DND-41 (cell line): ENCODE data around the gene ZNF213.
A peak's percentile ranks its signal among the peaks of the same experiment; 100 is the strongest.
"Not testable (repeated sequence)": the region's sequence is repeated elsewhere in the genome, so short reads cannot be mapped to it uniquely, and the experiment has no call there.

ENCODE experiments used
- ATAC-seq: fragments of 200-7000 bp; cut with Tn5 transposase; 3 replicates; pipeline ENCODE4 v1.9.1; 2021; ENCODE audit warnings: low read depth; ENCODE audit not compliant: insufficient read depth
- DNase-seq: peaks from one replicate; pipeline ENCODE4 v3.0.0-alpha.2; 2020
- H2AFZ ChIP-seq: 2 replicates; pipeline ENCODE4 v1.6.0; 2012; ENCODE audit warnings: low read depth, low read length
- H3K27ac ChIP-seq: 2 replicates; pipeline ENCODE4 v1.5.1; 2012; ENCODE audit warnings: low read length, inconsistent platforms
- H3K27me3 ChIP-seq: fragments of 200-600 bp; sonication (generic); 2 replicates; pipeline ENCODE4 v1.6.0; 2012; ENCODE audit warnings: low read length, mild to moderate bottlenecking, inconsistent platforms; ENCODE audit not compliant: insufficient read depth, poor library complexity
- H3K36me3 ChIP-seq: 2 replicates; pipeline ENCODE4 v1.5.1; 2012; ENCODE audit warnings: low read length, inconsistent platforms; ENCODE audit not compliant: insufficient read depth
- H3K4me1 ChIP-seq: 2 replicates; pipeline ENCODE4 v1.5.1; 2012; ENCODE audit warnings: mild to moderate bottlenecking, low read length; ENCODE audit not compliant: insufficient read depth
- H3K4me2 ChIP-seq: 2 replicates; pipeline ENCODE4 v1.6.0; 2012; ENCODE audit warnings: mild to moderate bottlenecking, moderate library complexity, low read length, inconsistent platforms; ENCODE audit not compliant: insufficient read depth
- H3K4me3 ChIP-seq, 2 experiments: fragments of 200-600 bp in 1 of 2; shearing (Covaris generic) in 1 of 2; 2 replicates each; pipeline ENCODE4 v1.5.1; 2012 to 2016; ENCODE audit warnings: inconsistent platforms in 2 of 2, low read length in 2 of 2, mild to moderate bottlenecking in 2 of 2, low read depth in 1 of 2, moderate library complexity in 1 of 2
- H3K79me2 ChIP-seq: 2 replicates; pipeline ENCODE4 v1.6.0; 2012; ENCODE audit warnings: low read length, inconsistent platforms; ENCODE audit not compliant: insufficient read depth
- H3K9ac ChIP-seq: 2 replicates; pipeline ENCODE4 v1.6.0; 2012; ENCODE audit warnings: low read depth, mild to moderate bottlenecking, inconsistent platforms, low read length, moderate library complexity
- H3K9me3 ChIP-seq: 2 replicates; pipeline ENCODE4 v1.5.1; 2012; ENCODE audit warnings: low read length, moderate library complexity, mild to moderate bottlenecking, inconsistent platforms; ENCODE audit not compliant: insufficient read depth, severe bottlenecking
- H4K20me1 ChIP-seq: 2 replicates; pipeline ENCODE4 v1.6.0; 2012; ENCODE audit warnings: low read length; ENCODE audit not compliant: insufficient read depth
- EZH2 ChIP-seq: IDR thresholded peaks from 3 replicates; pipeline ENCODE4 v1.6.1; 2012; ENCODE audit warnings: borderline replicate concordance, low read depth, mild to moderate bottlenecking, moderate library complexity, low read length, inconsistent platforms; ENCODE audit not compliant: severe bottlenecking
- TF ChIP-seq, protein P1 (sequence below): IDR thresholded peaks from 2 replicates; pipeline ENCODE4 v1.5.1; 2012; ENCODE audit warnings: borderline replicate concordance, low read length, moderate library complexity, mild to moderate bottlenecking; ENCODE audit not compliant: poor library complexity, severe bottlenecking; ENCODE audit errors: extremely low read depth

Gene ZNF213

DNA sequence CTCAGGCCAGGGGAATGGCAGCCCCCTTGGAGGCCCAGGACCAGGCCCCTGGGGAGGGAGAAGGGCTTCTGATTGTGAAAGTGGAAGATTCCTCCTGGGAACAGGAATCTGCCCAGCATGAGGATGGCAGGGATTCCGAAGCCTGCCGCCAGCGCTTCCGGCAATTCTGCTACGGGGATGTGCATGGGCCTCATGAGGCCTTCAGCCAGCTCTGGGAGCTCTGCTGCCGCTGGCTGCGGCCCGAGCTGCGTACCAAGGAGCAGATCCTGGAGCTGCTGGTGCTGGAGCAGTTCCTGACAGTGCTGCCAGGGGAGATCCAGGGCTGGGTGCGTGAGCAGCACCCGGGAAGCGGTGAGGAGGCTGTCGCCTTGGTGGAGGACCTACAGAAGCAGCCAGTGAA, 2.4 kb downstream of the ZNF213 start:
- Histone ChIP-seq H2AFZ (no peak overlapping the region), H3K79me2 (peaks cover 54% of the 10 kb centered on the region)
- ATAC-seq, result no peak

DNA sequence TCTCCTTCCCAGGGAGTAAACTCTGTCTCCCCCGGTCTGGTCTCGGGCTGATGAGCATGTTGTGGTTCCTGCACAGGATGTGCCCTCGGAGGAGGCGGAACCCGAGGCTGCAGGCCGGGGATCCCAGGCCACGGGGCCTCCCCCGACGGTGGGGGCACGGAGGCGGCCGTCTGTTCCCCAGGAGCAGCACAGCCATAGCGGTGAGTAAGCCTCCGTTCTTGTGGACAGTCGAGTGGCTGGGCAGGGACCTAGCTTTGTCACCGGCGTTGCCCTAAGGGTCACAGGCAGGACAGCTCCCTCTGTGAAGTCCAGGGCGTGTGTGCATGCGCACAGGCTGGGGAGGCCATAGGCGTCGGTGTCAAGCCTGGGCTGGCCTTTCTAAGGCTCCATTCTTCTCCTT, 3.5 kb downstream of the ZNF213 start:
- TF ChIP-seq, protein P1, sequence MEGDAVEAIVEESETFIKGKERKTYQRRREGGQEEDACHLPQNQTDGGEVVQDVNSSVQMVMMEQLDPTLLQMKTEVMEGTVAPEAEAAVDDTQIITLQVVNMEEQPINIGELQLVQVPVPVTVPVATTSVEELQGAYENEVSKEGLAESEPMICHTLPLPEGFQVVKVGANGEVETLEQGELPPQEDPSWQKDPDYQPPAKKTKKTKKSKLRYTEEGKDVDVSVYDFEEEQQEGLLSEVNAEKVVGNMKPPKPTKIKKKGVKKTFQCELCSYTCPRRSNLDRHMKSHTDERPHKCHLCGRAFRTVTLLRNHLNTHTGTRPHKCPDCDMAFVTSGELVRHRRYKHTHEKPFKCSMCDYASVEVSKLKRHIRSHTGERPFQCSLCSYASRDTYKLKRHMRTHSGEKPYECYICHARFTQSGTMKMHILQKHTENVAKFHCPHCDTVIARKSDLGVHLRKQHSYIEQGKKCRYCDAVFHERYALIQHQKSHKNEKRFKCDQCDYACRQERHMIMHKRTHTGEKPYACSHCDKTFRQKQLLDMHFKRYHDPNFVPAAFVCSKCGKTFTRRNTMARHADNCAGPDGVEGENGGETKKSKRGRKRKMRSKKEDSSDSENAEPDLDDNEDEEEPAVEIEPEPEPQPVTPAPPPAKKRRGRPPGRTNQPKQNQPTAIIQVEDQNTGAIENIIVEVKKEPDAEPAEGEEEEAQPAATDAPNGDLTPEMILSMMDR, result no peak
- no peak for TF ChIP-seq EZH2
- H3K9me3 ChIP-seq, result no peaks in the 10 kb centered on the region
- H4K20me1 ChIP-seq, result peaks cover 7% of the 10 kb centered on the region
- H3K27ac ChIP-seq, result no peak overlapping the region
- no peaks in the 10 kb centered on the region for H3K27me3 ChIP-seq
- ATAC-seq (no peak), DNase-seq (no peak)
- no peak overlapping the region for H3K4me2 ChIP-seq
- no peak overlapping the region for H3K9ac ChIP-seq
- H3K79me2 ChIP-seq, result peaks cover 44% of the 10 kb centered on the region
- H3K4me1 ChIP-seq, result peaks cover 24% of the 10 kb centered on the region
- no peak overlapping the region for H3K4me3 ChIP-seq
- H2AFZ ChIP-seq, result no peak overlapping the region
- peaks cover 58% of the 10 kb centered on the region for H3K36me3 ChIP-seq

More for the DNA sequence above, 2.4 kb downstream of the ZNF213 start:
- no peak overlapping the region for H3K27ac ChIP-seq
- DNase-seq, result no peak
- TF ChIP-seq EZH2, result no peak
- TF ChIP-seq, protein P1, result no peak
- peaks cover 55% of the 10 kb centered on the region for H3K36me3 ChIP-seq
- H4K20me1 ChIP-seq, result peaks cover 7% of the 10 kb centered on the region
- H3K4me1 ChIP-seq, result peaks cover 35% of the 10 kb centered on the region
- H3K9me3 ChIP-seq, result no peaks in the 10 kb centered on the region
- no peak overlapping the region for H3K4me3 ChIP-seq
- no peak overlapping the region; the same call in 1 of the 2 replicates for H3K4me2 ChIP-seq
- no peaks in the 10 kb centered on the region for H3K27me3 ChIP-seq
- peak overlapping the region; percentile 23; the same call in 1 of the 2 replicates for H3K9ac ChIP-seq

DNA sequence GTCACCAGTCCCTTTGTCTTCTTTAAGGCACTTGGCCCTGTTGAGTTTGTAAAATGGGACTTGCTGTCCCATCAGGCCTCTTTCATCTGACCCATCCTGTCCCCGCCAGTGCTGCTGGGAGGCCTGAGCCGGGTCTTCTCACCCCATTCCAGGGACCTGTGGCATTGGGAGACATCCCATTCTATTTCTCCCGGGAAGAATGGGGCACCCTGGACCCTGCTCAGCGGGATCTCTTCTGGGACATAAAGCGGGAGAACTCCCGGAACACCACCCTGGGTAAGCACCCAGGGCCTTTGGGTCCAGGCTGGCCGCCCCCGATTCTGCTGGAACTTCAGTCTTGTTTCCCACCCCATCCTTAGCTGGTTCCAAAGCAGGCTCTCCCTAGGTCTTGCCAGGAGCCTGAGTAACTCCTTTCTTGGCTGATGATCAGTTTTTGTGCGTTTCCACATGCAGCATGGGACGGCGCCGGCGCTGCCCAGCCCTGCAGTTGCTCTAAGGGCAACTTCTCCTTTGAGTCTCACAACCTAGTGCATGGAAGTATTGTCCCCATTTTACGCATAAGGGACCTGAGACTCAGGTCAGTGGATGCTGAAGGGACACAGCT, 4.1 kb downstream of the ZNF213 start:
- Histone ChIP-seq H3K9ac (no peak overlapping the region), H3K27me3 (no peaks in the 10 kb centered on the region), H3K4me1 (peaks cover 19% of the 10 kb centered on the region), H3K4me2 (no peak overlapping the region), H3K36me3 (peaks cover 58% of the 10 kb centered on the region), H3K27ac (no peak overlapping the region), H4K20me1 (peaks cover 6% of the 10 kb centered on the region), H3K79me2 (peaks cover 40% of the 10 kb centered on the region), H3K4me3 (no peak overlapping the region), H3K9me3 (no peaks in the 10 kb centered on the region), H2AFZ (no peak overlapping the region)
- DNase-seq (no peak), ATAC-seq (no peak)
- no peak for TF ChIP-seq EZH2
- TF ChIP-seq, protein P1, result no peak

DNA sequence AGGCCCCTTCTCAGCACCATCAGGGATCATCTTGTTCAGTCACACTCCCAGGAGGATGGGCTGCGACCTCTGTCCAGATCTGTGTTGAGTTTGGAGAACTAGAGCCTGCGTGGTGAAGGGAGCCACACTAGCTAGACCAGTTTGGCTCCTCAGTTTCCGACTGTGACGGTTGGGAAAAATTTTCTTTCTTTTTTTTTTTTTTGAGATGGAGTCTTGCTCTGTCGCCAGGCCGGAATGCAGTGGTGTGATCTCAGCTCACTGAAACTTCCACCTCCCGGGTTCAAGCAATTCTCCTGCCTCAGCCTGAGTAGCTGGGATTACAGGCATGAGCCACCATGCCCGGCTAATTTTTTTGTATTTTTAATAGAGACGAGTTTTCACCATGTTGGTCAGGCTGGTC, 4.7 kb downstream of the ZNF213 start:
- H3K4me1 ChIP-seq, result peaks cover 17% of the 10 kb centered on the region
- H3K9ac ChIP-seq, H3K27ac ChIP-seq, H2AFZ ChIP-seq, ATAC-seq, H3K27me3 ChIP-seq, DNase-seq, H4K20me1 ChIP-seq, H3K4me3 ChIP-seq, H3K9me3 ChIP-seq, H3K4me2 ChIP-seq: not testable (repeated sequence)
- H3K36me3 ChIP-seq, result peaks cover 58% of the 10 kb centered on the region
- peaks cover 33% of the 10 kb centered on the region for H3K79me2 ChIP-seq
